C4-2B (cell line): ENCODE data around the gene SEMA3C.

ENCODE experiments used
- H3K27ac ChIP-seq: fragments of 450-650 bp; 2 replicates; pipeline ENCODE4 v1.5.1; 2017
- CTCF ChIP-seq: fragments of 450-650 bp; conservative IDR thresholded peaks from 2 replicates; pipeline ENCODE4 v1.5.1; 2017; ENCODE audit warnings: mild to moderate bottlenecking
- ZFX ChIP-seq: fragments of 450-650 bp; IDR thresholded peaks from 2 replicates; pipeline ENCODE4 v1.6.1; 2017

SEMA3C gene

DNA sequence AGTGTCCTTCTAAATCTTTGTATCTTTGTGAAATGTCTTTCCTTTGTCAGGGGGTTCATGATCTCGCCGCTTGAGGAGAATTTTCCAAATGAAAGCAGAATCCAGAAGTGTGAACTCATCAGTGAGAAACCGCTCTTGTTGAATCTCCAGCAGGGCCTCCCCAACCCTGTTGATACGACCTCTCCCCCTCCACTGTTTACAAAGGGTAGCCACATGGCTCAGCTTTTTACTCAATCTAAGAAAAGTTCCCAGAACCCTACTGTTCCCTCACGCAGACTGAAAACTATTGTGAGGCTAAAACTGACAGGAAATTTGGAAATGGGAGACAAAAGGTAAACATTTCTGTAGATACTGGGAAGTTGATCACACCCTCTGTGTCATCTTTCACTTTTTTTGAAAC is 73.9 kb downstream of the SEMA3C start:
- no peak overlapping the region for H3K27ac ChIP-seq
- TF ChIP-seq CTCF (no peak), ZFX (no peak)

GRCh38 chr7:80843018-80843677 is 75.7 kb downstream of the SEMA3C start:
- TF ChIP-seq CTCF (no peak), ZFX (no peak)
- no peak overlapping the region for H3K27ac ChIP-seq

DNA sequence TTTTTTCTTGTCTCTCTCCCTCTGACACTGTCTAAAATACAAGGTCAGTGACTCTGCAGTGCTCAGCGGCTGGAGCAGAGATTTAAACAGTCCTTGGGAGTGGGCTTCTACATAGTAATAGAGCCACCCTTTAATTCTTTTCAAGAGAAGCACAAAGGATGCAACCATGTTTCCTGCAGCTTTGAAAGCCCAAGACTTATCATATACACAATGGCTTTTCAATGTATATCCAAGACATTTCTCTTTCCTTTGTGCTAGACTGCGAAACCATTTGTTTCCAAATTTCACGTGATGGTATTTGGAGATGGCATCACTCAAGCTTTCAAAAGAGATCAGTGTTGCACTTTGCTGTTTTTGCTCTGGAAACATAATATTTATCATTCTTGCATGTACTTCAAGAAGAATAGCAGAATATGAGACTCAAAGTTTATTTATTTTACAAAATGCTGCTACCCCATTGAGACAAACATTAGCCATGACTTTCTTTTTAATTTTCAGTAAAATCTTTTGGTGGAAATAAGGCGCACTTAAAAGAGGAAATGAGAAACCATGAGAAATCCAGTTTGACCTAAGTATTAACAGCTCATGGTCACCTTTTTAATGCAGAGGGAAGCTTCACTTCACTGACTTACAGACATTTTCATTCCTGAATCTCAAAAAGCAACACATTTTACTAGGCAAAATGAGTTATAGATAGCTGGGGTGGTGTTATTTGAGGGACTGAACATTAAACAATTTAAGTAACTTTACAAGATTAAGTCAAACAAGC is 76.6 kb downstream of the SEMA3C start:
- no peak for TF ChIP-seq ZFX
- TF ChIP-seq CTCF: no peak
- no peak overlapping the region for H3K27ac ChIP-seq

GRCh38 chr7:80841423-80841955 is 77.4 kb downstream of the SEMA3C start:
- TF ChIP-seq ZFX (no peak), CTCF (no peak)
- no peak overlapping the region for H3K27ac ChIP-seq

GRCh38 chr7:80840681-80841080 is 78.2 kb downstream of the SEMA3C start:
- H3K27ac ChIP-seq: no peak overlapping the region
- TF ChIP-seq CTCF (no peak), ZFX (no peak)

GRCh38 chr7:80839855-80840254 is 79.0 kb downstream of the SEMA3C start:
- TF ChIP-seq ZFX (no peak), CTCF (no peak)
- no peak overlapping the region for H3K27ac ChIP-seq

- TF ChIP-seq ZFX (no peak), CTCF (no peak)
- no peak overlapping the region for H3K27ac ChIP-seq
Observed at GRCh38 chr7:80838643-80839042, 80.2 kb downstream of the SEMA3C start.
